Adrenal gland (tissue), 5 donors: Measurements from ENCODE around the gene IFT81.

Experiments
- CTCF ChIP-seq, 6 experiments: fragments of 450-650 bp in 4 of 6; fragments of 200-600 bp in 2 of 6; sonication (generic) in 1 of 6; IDR thresholded peaks; 1 replicate in 5 of 6; 2 replicates in 1 of 6; pipeline versions ENCODE4 v1.5.1 to v1.8.0; 2016 to 2021; ENCODE audit warnings: antibody characterized with exemption in 6 of 6, mild to moderate bottlenecking in 2 of 6, moderate library complexity in 1 of 6
- POLR2A ChIP-seq, 2 donors: fragments of 450-650 bp; IDR thresholded peaks; one replicate each; pipeline ENCODE4 v1.6.1; 2017; ENCODE audit warnings: antibody characterized with exemption in 2 of 2, mild to moderate bottlenecking in 2 of 2, moderate library complexity in 1 of 2
- donor health status: DM: no; HTN: no; CAD: no.

GRCh38 chr12:110229409-110229808 lies 105.3 kb downstream of the IFT81 start:
- TF ChIP-seq CTCF (IDR thresholded peaks at IDR 0.05) (no peak), POLR2A (IDR thresholded peaks at IDR 0.05) (no peak)
